Mammary microvascular endothelial cell (primary cell): ENCODE measurements around the gene HUS1. TPM values are rescaled to one million over a fixed set of nuclear protein-coding genes. Genes with fewer than 3 reads are reported as not detected.

Experiments used
- total RNA-seq: library from RNA; depleted of rRNA; stranded (reverse); fragments of >200 nt; gene quantifications from 2 replicates; pipeline ENCODE4 v1.2.3, GENCODE V29; 2015

HUS1 gene
- total RNA-seq: 22.8 and 41.6 TPM in 2 replicates

GRCh38 chr7:47979145-47979831 lies at the start of gene HUS1:
TSS of gene HUS1 (minus strand) at chr7:47979615. CDS start at chr7:47979519, 96 bp downstream.

GRCh38 chr7:48028938-48029337 lies 49.5 kb upstream of the HUS1 start, which contains the start of gene SUN3:
TSS of gene SUN3 (minus strand) at chr7:48029107. CDS start at chr7:48028938, 169 bp downstream.

GRCh38 chr7:47948141-47948790 lies 31.1 kb downstream of the HUS1 start, which contains the start of gene PKD1L1:
TSS of gene PKD1L1 (minus strand) at chr7:47948466. CDS start at chr7:47948440, 26 bp downstream.

Other genes starting within 250 kb of the HUS1 start
- 1.8 TPM in 2 replicates for gene PKD1L1, start 31.1 kb downstream of the HUS1 start, total RNA-seq
- gene SUN3, start 49.5 kb upstream of the HUS1 start, total RNA-seq: not detected in 2 replicates
- gene C7orf57, start 55.9 kb upstream of the HUS1 start, total RNA-seq: 0.15 and 0.20 TPM in 2 replicates
- 96.7 and 97.0 TPM in 2 replicates for gene UPP1, start 109.7 kb upstream of the HUS1 start, total RNA-seq
- under 0.01 and 0.05 TPM in 2 replicates for gene ABCA13, start 191.8 kb upstream of the HUS1 start, total RNA-seq